Measurements from ENCODE around the gene LDLRAD4.

LDLRAD4 gene

DNA sequence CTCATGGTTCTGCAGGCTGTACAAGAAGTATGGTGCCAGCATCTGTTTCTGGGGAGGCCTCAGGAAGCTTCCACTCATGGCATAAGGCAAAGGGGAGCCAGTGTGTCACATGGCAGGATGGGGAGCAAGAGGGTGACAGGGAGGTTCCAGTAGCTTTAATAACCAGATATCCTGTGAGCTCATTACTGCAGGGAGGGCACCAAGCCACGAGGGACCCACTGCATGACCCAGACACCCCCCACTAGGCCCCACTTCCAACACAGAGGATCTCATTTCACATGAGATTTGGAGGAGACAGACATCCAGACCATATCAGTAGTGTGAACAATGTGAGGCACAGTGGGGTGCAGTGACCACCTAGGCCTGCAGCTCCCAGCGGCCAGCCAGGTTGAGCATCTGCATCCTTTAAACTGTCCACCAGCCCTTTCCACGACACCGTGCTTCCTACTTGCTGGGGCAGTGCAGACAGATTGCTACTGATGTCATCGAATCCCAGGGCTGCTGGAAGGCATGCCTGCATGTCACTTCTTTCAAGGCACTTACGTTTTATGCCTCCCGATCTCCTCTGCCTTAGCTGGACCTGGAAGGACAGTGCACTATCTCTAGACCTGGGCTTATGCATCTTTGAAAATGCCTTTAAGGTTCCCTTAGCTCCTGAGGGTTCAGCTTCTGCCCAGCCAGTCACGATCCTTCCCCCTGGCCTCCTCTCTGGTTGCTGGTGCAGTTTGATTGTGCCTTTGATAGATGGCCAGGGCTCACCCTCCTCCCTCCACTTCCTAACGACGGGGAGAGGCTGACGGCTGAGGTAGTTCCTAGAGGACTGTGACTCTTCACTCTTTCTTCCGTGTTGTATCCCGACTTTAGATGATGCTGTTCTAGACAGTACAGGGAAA lies 333.5 kb downstream of the LDLRAD4 start:
- no peaks in the 10 kb centered on the region for H3K9me3 ChIP-seq (ENCODE audit: severe bottlenecking)
- TF ChIP-seq, protein P1, sequence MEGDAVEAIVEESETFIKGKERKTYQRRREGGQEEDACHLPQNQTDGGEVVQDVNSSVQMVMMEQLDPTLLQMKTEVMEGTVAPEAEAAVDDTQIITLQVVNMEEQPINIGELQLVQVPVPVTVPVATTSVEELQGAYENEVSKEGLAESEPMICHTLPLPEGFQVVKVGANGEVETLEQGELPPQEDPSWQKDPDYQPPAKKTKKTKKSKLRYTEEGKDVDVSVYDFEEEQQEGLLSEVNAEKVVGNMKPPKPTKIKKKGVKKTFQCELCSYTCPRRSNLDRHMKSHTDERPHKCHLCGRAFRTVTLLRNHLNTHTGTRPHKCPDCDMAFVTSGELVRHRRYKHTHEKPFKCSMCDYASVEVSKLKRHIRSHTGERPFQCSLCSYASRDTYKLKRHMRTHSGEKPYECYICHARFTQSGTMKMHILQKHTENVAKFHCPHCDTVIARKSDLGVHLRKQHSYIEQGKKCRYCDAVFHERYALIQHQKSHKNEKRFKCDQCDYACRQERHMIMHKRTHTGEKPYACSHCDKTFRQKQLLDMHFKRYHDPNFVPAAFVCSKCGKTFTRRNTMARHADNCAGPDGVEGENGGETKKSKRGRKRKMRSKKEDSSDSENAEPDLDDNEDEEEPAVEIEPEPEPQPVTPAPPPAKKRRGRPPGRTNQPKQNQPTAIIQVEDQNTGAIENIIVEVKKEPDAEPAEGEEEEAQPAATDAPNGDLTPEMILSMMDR (IDR thresholded peaks at IDR 0.05; ENCODE audit: low read depth, low read length): no peak
- no peaks in the 10 kb centered on the region for H3K36me3 ChIP-seq
- H3K27ac ChIP-seq: no peak overlapping the region
- no peak overlapping the region for H3K4me3 ChIP-seq (ENCODE audit: low read depth, low read length)
- no peak for DNase-seq
- no peaks in the 10 kb centered on the region for H3K27me3 ChIP-seq (ENCODE audit: insufficient read depth, low read depth, severe bottlenecking)

DNA sequence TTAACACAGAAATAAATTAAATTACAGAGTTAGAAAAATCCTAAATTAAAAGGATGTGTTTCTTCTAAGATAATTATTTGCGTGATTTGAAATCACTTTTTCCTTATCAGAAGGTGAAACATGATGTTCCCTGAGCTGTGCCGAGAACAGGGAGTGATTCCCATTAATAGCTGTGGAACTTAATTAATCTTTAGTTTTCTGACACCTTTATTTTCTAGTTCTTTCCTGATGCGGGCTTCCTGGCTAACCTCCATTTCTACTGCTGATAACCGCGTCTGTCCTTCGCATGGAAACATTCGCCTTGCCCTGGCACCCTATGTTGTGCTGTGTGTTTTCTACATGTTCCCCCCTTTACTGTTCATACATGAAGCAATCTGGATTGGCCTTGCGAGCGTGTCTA lies 334.9 kb downstream of the LDLRAD4 start:
- Histone ChIP-seq H3K27me3 (ENCODE audit: insufficient read depth, low read depth, severe bottlenecking) (no peaks in the 10 kb centered on the region), H3K4me3 (ENCODE audit: low read depth, low read length) (no peak overlapping the region), H3K36me3 (no peaks in the 10 kb centered on the region), H3K9me3 (ENCODE audit: severe bottlenecking) (no peaks in the 10 kb centered on the region), H3K27ac (no peak overlapping the region)
- no peak for DNase-seq
- TF ChIP-seq, protein P1 (IDR thresholded peaks at IDR 0.05; ENCODE audit: low read depth, low read length): no peak

DNA sequence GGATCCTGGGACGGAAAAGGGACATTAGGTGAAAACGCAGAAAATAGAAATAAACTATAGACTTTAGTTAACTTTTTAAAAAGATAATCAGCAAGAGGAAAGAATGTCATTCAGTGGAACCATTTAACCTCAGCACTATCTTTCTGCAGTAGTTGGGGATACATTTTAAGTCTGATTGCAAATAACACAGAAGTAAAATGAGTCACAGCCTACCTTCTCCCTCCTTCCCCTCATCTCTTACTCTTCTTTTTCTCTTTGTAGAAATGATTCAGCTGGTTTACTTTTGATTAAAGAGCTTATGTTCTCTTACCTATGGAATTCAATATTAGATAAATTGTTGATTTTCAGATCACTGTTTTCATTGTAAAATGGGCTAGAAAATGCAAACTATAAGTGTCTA lies 336.6 kb downstream of the LDLRAD4 start:
- Histone ChIP-seq H3K27ac (no peak overlapping the region), H3K4me3 (ENCODE audit: low read depth, low read length) (no peak overlapping the region), H3K36me3 (no peaks in the 10 kb centered on the region), H3K27me3 (ENCODE audit: insufficient read depth, low read depth, severe bottlenecking) (no peaks in the 10 kb centered on the region), H3K9me3 (ENCODE audit: severe bottlenecking) (no peaks in the 10 kb centered on the region)
- TF ChIP-seq, protein P1 (IDR thresholded peaks at IDR 0.05; ENCODE audit: low read depth, low read length): no peak
- DNase-seq: no peak

DNA sequence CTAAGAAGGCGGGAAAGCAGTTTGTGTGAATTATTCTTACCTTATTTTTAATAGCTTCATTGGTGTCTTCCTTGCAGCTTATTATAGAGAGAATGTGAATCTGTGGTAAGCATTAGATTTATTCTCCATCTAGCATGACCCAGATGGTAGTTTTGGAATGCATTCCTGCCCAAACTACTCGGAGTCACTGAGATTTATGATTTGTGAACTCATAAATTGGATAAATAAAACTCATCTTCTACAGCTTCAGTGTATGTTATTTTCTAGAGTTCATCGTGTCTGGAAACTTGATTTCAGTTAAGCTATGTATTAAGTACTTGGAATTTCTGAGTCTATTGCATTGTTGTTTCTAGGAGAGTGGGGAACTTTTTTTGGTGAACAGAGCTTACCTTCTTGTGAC lies 337.3 kb downstream of the LDLRAD4 start:
- Histone ChIP-seq H3K9me3 (ENCODE audit: severe bottlenecking) (no peaks in the 10 kb centered on the region), H3K27me3 (ENCODE audit: insufficient read depth, low read depth, severe bottlenecking) (no peaks in the 10 kb centered on the region), H3K36me3 (no peaks in the 10 kb centered on the region), H3K4me3 (ENCODE audit: low read depth, low read length) (no peak overlapping the region), H3K27ac (no peak overlapping the region)
- DNase-seq: no peak
- TF ChIP-seq, protein P1 (IDR thresholded peaks at IDR 0.05; ENCODE audit: low read depth, low read length): no peak

DNA sequence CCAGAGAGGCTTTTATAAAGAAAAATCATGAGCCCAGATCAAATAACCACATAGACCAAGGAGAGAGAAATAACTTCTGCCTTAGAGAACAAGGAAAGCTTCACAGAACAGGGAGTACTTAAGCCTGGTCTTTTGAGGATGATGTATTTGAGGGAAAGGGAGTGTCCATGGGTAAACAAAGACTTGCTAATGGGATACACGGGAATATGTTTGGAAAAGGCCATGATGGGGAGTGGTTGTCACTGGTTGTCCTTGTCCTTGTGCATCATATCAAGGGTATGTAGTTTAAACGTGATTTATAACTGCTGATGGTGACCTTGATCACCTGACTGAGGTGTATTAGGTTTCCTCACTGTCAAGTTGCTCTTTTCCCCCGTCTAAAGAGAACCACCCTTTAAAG lies 337.9 kb downstream of the LDLRAD4 start:
- no peaks in the 10 kb centered on the region for H3K27me3 ChIP-seq (ENCODE audit: insufficient read depth, low read depth, severe bottlenecking)
- H3K27ac ChIP-seq: no peak overlapping the region
- no peak overlapping the region for H3K4me3 ChIP-seq (ENCODE audit: low read depth, low read length)
- H3K9me3 ChIP-seq (ENCODE audit: severe bottlenecking): no peaks in the 10 kb centered on the region
- TF ChIP-seq, protein P1 (IDR thresholded peaks at IDR 0.05; ENCODE audit: low read depth, low read length): no peak
- H3K36me3 ChIP-seq: no peaks in the 10 kb centered on the region
- no peak for DNase-seq

All from WERI-Rb-1 (cell line).